Colon (tissue), 2 donors: ENCODE results near the gene FLRT1.

Experiments used
- FAIRE-seq: peaks from 2 replicates; lab custom pipeline; 2012; peaks lifted over from hg19 to GRCh38; lab: Jason Lieb, UNC
- donor health status: control.
- donor health status: control.

FLRT1 gene

DNA sequence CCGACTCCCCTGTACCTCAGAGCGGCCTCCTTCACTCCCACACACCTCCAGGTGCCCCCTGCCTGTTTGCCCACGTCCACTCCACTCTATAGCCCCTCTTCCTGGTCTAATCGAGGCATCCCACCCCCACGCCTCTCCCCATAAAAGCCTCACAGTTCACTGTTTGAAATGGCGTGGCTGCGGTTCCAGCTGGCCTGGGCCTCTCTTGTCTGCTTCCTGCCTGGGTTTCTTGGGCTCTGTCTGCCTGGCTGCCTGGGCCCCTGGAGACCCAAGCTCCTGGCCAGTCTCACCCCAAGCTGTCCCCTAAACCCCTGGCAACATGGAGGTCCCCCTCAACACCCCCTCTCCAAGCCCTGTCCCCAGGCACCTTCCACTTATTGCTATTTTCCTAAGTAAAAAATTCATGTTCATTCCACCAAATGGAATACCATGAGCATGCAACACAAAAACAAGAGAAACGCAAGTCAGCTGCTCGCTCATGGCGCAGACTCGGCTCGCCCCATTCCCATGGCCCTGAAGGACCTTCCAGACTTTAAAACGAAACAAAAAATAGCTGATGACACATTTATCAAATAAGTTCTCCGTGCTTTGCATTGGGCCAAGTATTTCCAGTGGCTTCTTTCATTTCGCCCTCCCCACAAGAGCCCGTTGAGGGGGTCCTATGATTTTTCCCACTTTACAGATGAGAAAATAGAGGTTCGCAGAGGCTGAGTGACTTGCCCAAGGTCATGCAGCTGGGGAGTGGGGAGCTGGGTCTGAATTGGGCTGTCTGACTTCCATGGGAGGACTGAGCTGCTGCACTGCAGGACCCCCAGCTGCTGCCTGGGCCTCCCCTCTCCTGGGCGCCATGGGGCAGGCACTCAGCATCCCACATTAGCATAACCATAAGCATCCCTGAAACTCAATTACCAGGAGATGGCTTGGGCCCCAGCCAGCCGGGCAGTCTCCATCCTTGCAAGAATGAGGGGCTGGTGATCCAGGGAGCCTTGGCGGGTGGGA lies 11.7 kb upstream of the FLRT1 start:
- no peak for FAIRE-seq

DNA sequence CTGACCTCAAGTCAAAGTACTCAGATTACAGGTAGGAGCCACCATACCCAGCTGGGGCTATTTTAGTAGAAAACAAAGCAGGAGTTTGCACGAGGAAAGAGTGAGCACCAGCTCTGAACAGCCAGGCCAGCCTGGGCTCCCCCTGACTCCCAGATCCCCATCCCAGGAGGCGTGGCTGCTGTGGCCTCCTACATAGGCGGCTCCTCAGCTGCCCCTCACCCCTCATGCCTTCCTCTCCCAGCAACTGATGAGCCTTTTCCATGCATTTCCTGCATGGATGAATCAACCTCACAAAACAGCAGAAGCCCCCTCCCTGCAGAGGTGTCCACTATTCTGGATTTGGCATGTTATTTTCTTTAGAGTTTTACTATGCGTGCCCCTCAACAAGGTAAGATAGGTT lies 10.5 kb upstream of the FLRT1 start:
- no peak for FAIRE-seq

DNA sequence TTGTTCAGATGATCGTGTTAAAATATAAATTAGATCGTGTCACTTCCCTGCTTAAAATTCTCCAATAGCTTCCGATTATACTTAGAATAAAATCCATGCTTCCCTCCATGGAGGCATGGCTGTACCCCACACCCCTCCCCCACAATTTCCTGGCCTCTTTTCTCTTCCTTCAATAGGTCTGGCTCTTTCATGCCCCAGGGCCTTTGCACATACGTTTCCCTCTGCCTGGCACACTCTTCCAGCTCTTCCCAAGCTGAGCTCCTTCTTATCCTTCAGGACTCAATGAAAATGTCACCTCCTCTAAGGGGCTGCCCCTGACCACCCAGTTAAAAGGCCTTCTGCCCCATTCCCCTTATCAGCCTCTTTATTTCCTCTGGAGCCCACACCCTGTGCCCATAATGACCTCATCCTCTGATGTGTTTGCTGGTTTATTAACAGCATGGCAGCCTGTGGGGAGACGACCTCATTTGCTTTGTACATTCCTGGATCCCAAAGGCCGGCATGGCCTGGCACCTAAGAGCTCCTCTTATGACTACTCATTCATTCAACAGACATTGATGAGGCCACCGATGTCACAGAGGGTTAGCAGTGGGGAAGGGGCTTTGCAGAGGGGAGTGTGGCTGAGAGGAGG lies 9.0 kb upstream of the FLRT1 start:
- FAIRE-seq, result no peak

DNA sequence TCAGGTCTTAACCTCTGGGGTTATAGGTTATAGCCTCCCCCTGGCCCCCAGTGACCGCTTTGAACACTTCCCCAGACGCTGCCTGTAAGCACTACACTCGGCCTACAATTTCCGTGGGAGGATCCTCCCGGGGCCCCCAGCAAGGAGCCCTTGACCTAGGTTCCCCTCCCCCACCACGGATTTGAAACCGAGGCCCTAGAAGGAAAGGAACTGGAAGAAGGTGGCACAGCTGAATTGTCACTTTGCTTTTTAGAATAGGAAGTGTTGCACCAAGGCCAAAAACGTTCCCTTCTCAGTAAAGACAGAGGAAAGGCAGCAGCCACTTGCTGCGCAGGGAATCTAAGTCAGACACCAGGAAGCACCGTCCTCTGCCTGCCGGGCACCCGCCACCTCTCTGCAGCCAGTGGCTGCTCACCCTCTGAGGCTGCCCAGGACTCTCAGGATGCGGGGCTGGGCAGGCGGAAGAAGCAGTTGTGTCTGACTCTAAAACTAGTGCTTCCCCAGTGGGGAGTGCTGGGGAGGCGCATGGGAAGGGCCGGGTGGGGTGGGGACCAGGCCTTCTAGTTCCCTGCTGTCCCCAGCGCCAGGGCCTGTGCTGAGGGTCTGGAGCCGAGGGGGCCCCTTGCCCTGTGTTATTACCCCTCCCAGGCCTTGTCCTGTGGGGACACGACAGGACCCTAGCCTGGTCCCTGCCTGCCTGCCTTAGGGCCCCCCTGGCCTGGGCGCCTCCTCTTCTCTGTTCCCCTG lies 7.9 kb upstream of the FLRT1 start:
- no peak for FAIRE-seq

DNA sequence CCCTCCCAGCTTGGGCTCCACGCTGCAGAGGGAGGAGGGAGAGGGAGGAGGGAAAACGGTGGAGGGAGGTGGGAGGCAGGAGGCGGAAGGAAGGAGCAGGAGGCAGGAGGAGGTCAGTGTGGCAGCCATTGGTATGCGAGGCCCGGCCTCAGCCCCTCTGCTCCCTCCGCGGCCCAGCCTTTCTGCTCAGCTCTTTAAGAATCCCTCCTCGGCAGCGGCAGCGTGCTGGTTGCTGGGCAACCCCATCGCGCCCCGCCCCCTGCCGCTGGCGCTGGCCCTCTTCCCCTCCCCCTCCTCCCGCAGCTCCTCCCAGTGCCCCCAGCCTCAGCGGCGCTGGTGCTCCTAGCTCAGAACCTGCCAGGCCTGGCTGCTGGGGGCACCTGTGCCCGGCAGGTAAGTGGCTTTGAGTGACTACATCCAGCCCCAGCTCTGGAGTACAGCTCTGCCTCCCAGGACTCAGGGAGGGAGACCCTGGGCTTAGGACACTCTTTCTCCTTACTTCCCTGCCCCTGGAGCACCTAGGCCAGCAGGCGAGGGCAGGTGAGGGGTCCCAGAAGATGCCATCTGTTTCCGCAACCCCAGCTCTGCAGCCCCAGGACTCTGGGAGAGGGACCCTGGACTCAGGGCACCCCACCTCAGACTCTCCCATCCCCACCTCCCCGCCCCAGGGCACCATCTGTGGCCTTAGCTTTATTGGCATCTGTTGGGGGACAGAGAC lies 7.2 kb upstream of the FLRT1 start:
- no peak for FAIRE-seq

DNA sequence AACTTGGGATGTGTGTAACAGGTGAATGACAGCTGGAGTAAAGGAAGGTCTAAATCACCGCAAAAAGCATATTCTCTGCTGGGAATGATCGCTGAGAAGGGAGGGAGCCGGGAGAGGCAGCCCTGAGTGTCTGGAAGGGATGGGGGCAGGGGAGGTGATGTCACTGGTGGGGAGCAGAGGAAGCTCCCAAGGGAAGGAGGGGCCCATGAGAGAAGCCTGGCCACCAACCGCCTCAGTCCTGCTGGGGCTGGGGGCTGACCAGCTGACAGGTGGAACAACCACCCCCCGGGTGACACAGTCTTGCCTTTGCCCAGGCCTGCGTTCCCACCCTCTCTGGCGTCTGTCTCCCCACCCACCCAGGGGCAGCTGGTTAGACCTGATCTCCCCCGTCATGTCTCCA lies 6.0 kb upstream of the FLRT1 start:
- no peak for FAIRE-seq

DNA sequence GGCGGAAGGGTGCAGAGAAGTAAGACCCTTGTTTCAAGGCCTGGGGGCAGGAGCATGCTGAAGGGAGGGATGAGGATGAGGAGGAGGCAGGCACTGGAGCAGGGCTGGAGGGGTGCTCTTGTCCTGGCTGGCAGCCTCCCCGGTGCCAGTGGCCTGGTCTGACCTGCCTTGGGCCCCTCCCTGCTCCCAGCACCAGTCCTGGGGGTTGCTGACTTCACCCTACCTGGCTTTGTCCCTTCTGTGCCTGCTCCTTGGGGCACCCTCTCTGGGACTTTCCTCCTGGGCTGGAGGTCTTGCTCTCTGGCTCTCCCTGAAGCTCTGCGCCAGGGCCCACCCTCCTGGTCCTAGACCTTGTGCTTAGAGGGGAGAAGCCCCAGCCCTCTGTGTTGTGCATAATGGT lies 4.7 kb upstream of the FLRT1 start:
- FAIRE-seq, result no peak

DNA sequence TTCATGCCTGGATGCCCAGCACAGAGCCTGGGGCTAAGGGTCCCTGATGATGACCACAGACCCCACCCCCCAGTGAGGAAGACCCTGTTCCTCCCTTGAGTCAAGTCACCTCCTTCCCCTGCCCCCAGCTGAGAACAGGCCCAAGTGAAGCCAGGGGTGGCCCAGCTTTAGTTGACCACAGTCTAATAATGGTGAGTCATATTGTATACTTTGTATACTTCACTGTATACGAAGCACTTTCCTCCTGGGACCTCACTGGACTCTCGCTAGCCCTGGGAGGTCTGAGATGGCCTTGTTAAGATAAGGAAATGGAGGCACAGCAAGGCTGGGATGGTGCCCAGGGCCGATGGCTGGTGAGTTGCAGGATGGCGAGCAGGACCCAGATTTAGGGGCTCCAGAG lies 3.7 kb upstream of the FLRT1 start:
- no peak for FAIRE-seq

DNA sequence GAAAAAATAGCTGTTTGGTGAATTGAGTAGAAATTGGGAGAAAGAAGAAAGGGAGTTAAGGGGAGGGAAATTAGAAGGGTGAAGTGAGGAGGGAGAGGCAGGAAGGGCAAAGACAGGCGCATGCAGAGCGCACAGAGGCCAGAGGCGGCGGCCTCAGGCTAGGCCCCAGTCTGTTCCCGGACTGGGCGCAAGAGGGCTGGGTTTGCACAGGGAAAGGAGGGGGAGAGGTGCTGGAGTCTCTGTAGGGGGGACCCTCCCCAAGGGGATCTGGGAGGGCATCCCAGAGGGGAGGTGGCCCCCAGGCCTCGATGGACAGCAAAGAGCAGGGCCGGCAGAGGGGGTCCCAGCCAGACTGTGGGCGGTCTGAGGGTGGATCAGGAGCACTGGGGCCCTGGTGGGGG lies 1.3 kb upstream of the FLRT1 start:
- no peak for FAIRE-seq

DNA sequence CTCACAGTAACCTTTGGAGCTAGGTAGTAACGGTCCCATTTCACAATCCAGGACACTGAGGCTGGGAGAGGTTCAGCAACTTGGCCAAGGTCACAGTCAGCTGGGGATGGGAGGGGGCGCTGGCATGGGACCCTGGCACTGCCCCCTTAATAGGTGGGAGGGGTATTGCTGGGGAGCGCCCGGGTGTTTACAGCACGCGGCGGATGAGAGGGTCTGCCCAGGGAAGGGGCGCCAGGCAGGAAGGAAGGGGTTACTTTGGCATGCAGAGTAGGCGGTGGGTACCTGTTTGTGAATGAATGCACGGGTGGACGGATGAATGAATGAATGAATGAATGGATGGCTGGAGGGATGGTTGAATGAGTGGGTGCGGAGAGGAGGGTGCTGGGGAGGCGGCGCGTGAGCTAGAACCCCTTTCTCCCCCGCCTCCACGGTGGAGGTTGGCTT lies 628 bp upstream of the FLRT1 start:
- FAIRE-seq, result no peak

DNA sequence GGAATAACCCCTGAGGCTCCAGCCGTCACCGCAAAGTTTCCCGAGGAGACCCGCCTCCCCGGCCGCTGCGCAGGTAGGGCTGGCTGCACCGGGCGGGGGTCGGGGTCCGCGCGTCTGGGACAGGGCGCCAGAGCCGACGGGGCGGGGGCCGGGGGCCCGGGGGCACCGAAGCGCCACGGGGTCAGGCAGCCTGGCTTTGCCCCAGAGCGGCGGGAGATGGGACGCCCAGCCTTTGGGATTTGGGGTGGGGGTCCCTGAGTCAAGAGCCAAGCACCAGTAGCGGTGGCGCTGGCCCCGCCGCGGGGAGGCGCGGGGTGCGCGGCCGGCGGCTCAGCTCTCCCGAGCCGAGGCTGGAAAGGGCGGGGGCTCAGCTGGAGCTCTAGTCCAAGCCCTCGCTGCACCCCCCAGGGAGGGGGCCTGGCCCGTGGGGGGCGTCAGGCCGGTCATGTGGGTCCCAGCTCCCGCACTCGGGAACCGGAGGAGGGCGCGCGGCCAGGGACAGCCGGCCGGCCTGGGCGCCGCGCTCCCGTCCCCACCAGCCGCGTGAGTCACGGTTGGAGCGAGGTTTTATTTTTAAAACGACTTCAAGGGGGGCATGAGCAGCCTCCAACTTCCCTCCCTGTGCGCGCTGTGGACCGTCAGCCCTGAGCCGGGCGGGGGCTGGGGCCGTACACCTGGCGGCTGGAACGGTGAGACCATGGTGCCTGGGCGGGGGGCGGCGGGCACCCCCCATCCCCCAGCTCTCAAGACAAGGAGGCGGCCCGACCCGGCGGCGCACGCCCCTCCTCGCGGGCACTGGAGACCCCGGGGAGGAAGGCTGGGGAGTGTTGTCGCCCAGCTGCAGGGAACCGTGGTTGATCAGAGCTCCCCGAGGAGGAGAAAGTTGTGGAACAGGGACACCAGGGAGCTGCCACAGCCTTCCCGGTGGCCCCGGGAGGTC lies 626 bp downstream of the FLRT1 start:
- no peak for FAIRE-seq

DNA sequence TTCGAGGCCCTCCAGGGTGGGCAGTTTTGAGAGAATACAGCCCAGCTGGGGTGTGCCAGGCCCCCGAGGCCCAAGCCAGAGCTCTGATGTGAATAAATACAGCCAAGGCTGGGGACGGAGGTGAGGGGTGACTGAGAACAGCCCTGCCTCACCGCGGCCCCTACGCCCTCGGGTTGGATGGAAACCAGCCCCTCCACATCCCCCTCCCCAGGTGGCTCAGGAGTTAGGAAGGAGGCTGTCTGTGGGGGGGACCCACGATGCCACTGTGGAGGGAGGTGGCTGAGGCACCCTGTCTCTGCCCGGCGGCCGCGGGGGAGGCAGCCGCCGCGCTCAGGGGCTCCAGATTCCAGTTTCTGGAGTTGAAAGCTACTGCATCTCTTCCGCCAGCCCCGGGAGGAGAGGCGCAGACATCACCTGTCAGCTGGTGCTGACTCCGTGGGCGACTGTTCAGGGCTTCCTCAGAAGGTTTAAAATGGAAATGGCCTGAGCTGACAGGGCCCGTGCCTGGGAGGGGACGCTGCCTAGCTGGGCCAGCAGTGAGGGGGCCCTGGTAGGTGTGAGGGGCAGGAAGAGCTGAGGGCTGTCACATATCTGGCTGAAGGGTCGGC lies 1.4 kb downstream of the FLRT1 start:
- no peak for FAIRE-seq

DNA sequence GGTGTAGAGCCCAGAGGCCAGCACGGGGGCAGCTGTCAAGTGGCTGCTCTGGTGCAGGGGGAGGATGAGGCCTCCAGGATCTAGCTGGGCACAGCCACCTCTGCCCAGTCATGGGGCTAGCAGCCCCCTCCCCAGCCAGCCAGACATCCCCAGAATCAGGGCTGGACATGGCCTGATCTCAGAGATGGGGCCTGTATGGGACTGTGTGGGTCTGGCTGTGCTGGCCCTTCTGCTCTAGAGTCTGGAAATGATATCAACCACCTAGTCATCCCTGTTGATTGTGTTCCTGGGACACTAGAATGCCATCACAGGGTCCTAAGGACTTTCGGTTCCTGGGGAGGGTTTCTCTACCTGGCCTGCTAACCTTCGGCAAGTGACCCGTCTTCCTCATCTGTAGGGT lies 2.8 kb downstream of the FLRT1 start:
- no peak for FAIRE-seq

DNA sequence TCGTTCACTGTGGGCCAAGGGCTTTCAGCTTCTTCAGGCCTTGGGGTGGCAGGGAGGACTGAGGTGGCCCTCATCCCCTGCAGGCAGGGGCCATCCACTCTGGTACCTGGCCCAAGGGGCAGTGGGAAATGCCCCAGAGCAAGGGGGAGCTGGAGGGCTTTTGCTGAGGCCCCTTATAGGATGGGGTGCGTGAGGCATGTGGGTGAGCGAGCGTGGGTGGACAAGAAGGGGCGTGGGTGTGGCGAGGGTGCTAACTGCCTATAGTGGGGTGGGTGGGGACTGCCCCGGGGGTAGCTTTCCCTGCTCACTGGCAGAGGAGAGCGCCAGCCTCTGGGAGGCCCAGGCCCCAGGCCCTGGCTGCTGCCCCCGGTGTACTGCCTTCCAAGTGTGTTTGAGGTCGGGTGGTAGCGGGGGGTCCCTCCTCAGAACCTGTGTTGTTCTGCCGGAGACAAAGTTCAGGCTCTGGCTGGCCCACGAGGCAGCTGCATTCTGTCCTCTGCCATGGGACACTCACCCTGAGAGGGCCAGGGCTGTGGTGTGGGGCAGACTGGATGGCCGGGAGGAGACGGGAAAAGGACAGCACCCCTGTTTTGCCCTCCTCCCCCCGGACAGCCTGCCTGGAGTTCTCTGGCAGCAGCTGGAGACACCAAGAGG lies 3.4 kb downstream of the FLRT1 start:
- FAIRE-seq, result no peak

DNA sequence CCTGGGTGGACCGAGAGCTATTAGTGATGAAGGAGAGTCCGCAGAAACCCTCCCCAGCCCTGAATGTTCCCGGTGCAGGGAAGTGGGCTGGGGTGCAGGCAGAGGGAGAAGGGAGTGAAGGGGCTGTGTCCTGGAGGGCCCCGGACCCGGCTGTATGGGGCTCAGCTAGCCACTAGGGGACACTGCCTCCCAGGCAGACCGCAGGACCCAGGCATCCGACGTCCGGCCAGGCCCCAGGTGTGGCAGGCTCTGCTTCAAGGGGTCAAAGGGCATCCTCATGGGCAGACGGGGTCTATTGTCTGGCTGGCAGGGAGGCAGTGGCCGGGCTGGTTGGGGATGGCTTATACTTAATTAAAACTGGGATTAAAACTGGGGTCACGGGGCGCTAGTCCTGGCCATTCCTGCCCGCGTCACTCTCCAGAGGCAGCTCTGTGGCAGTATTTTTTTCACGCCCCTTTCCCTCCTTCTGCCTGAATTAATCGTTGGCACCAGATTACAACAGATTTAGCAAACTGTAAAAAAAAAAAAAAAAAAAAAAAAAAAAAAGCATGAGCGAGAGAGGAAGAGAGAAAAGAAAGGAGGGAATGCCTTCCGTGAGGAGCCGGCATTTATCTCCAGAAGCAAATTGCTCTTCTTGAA lies 5.1 kb downstream of the FLRT1 start:
- no peak for FAIRE-seq

DNA sequence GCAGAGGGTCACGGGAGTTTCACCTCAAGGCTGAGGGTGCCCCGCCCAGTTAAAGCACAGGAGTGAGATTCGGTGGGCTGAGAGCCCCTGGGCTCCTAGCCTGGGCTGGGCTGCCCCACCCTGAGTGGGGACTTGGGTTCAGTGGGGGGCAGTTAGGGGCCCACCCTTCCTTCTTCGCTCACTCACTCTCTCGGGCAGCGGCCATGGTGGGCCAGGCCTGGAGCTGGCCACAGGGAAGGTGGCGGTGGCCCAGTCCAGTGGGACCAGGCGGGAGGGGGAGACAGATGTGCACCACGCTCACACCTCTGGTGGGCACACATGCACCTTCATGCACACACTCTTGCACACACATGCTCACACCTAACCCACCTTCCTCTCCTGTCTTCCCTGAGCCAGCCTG lies 6.1 kb downstream of the FLRT1 start:
- no peak for FAIRE-seq

DNA sequence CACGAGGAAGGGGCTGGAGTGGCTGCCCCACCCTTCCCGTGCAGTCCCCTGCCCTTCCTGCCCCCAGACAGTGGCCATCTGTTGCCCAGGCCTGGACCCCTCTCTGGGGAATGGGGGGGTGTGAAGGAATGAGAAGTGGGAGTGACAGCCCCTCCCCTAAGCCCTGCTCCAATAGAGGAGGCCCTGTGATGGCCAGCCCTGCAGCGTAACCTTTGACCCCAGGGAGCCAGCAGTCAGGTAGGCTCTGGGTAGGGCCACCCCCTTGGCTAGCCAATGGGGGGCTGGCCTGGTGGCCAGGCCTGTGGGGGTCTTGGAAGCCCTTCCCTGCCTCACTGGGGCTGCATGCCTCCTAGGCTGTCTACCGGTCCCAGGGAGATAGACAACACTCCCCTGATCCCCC lies 6.6 kb downstream of the FLRT1 start:
- no peak for FAIRE-seq

DNA sequence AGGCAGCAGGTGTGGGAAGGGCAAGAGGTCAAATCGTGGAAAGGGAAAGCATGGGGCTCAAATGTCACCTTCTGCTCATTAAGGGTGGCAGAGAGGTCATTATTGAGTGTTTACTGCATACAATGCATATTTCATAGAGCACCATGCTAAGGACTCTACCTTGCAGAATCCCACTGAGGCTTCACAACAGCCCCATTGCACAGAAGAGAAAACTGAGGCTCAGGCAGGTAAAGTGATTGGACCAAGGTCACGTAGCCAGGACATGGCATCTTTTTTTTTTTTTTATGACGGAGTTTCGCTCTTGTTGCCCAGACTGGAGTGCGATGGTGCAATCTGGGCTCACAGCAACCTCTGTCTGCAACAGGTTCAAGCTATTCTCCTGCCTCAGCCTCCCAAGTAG lies 7.8 kb downstream of the FLRT1 start:
- FAIRE-seq, result no peak

DNA sequence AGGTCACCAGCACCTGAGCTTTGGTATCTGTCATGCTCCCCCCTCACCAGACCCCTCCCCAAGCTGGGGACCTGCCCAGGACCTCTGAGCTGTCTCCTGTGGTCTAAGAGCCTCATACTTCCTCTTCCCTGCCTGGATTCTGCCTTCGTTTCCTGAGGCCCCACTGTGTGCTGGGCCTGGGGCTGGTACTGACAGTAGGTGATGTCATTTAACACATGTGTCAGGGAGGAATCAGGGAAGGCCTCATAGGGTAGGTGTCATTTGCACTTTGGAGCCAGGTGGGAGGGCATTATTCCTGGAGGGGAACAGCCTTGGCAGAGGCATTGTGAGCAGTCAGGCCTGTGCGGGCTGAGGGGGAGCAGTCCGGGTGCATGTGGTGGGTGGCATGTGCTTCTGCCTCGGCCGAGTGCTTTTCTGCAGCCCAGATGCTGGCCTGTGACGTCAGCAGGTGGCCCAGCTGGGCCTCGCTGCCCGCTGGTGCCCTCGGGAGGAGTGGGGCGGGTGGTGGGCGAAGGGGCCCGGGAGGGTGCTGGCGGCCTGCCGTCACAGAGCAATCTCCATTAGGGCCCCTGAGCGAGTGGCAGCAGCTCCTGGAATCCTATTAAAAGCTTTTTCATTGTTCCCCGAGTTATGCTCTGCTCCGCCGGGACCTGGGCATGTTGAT lies 9.1 kb downstream of the FLRT1 start:
- FAIRE-seq, result no peak
